Measurements from ENCODE around the gene ADAM22.
"Not testable (repeated sequence)": the region's sequence is repeated elsewhere in the genome, so short reads cannot be mapped to it uniquely, and the experiment has no call there.

Gene ADAM22

DNA sequence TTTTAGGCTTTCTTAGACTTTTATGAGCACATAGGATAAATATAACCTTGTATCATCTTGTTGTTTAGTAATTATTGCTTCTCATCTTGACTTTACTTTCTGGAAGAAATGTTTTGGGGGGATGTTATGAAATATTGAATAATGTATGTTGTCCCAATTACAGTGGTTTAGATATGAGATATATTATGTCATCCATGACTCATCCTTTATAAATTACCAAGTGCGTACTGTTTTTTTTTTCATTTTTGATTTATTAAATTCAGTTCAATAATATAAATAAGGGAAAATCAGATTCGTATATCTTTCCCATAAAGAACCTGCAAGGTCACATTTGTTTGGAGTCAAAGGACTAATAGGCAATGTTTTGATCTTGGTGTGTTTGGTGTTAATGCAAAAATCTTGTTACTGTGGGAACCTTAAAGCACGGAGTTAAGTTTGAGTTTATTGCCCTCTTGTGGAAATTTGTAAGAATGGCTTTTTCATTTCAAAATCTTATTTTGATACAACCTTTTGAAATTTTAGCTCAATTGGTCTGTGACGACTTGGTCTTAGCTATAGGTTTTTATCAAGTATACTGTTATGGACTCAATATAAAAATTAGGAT is 177.2 kb downstream of the ADAM22 start:
- no peak for DNase-seq

DNA sequence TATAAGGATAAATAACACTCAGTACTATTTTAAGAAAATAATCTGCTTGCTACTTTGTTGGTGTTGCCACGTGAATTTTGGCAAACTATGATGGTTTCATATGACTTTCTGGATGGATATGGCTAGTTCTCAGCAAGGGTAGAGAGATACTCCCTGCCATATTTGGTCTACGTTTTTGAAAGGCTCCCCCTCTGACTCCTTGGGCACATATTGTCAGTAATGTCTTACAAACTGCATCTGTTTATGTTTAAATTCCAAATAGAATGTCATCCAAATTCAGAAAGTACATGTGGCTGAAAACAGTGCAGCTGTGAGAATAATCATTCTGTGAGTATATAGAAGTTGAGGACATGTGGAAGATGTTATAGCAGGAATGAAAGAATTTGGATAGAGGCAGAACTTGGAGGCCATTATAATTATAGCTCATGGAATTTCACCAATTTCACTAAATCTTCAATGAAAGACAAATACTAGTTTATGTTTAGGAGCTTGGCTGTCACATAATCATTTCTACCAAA is 178.0 kb downstream of the ADAM22 start:
- DNase-seq: no peak

DNA sequence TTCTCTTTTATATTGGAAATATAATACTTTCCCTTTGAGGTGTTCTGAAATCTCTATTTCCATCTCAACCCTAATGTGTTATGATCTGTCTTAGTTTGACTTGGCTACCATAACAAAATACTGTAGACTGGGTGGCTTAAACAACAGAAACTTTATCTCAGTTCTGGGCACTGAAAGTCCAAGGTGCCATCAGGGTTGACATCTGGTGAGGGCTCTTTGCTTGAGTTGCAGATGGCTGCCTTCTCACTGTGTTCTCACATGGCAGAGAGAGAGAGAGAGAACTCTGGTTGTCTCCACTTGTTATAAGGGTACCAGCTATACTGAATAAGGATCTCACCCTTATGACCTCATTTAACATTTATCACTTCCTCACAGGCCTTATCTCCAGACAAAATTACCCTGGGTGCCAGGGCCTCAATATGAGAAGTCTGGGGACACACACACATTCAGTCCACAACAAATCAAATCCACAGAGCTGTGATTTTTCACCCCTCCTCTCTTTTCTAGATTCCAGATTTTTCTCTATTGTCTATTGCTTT is 181.3 kb downstream of the ADAM22 start:
- no peak for DNase-seq

DNA sequence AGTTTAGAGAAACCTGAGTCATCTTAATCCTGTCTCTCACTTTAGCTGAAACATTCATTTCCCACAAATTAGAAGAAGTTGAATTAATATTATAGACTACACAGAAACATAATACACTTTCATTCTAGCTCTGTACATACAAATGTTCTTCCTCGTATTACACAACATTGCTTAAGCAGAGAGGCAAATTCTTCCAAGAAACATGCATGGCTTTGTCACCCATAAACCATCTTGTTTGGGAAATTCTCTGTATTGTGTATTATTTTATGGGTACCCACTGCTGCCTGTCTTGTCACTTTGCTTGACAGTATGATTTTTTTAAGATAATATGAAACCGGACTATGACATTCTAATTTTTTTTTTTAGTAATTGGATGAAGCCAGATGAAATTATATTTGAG is 181.8 kb downstream of the ADAM22 start:
- no peak for DNase-seq

DNA sequence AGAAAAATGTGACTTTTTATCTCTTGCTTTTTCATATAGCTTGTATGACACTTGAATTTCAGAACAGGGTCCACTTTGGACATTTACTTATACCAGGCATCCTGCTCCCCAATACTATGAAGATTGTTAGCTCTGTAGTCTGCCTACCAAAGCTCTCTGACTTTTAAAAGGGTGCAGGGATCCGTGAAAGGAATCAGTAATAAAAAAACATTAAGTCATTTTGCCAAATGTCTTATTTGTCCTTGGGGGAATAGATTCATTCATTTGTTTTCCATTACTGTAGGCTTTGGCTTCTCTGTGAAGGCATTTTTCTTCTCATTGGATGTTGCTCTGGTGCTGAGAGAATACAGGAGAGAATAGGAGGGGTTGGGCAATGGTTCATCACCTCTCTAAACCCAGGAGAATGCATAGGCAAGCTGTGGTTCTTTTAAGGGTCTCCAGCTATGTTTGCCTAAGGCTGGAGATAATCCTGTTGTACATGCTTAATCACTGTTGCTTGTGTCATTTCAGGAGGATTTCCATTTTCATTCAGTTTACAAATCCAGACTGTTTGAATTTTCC is 182.3 kb downstream of the ADAM22 start:
- DNase-seq: no peak

DNA sequence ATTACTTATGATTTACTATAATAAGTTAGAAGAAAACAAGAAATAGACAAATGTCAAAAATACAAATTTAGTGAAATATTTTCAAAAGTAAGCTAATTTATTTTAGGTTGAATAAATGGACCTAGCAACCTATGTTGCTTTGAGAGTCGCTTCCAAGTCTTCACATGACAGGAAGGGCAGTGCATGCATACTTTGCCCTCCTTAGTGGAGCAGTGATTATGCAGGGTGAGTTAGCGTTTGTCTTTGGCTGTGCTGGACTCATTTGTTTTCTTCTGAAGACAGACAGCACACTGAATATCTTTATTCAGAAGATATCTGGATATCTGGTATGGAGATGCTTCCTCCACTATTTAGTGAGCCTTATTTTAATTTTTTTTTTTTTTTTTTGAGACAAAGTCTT is 183.3 kb downstream of the ADAM22 start:
- DNase-seq: no peak

DNA sequence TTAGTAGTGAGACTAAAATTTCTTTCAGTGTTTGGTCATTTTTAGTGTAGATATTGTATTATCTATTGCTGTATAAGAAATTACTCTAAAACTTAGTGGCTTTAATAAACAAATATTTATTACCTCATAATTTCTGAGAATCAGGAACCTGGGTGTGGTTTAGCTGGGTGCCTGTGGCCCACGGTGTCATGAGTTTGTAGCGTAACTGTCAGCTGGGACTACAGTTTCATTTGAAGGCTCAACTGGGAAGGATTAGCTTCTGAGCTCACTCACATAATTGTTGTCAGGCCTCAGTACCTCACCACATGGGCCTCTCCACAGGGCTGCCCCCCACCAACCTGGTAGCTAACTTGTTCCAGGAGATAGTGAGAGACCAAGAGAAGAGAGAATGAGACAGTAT is 187.3 kb downstream of the ADAM22 start:
- no peak for DNase-seq

DNA sequence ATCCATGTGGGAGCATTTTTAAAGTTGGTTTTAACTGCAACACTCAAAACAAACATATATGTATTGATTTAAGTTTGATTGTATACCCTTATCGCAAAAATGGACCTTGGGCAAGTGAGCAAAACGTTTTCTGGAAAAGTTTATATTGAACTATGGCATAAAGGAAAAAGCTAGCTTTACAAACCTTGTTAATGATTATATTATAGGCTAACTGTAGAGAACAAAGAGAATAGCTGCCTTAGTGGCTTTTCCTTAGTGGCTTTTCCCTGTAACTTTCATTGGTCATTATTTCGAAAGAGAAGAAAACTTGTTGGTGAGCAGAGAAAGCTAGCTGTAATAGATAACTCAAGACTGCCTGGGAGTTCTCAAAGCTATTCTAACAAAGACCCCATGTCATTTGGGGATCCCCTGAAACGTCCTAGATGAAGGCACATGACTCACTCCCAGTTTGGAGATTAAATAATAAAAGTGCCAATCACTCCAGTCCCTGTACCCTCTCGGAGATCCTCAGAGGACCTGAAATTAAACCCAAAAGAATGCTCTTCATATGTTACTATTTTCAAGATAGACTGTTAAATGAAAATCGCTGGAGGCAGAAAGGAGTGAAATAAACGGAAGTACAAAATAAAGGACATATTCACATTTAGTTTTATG is 193.7 kb downstream of the ADAM22 start:
- no peak for DNase-seq

DNA sequence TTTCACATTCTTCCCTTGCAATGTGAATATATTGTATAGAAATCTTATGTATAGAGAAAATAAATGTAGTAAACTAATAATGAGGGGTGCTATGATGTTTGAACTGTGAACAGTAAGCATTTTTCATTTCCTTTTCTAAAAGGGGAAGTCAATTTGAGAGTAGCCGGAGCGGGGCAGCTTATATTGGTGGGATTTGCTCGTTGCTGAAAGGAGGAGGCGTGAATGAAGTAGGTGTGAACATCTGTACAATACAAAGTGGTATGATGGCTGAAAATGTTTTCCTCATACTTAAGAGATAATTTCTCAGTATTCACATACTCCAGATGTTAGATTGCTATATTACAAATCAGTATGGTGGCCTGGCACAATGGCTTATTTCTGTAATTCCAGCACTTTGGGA is 198.7 kb downstream of the ADAM22 start:
- no peak for DNase-seq

DNA sequence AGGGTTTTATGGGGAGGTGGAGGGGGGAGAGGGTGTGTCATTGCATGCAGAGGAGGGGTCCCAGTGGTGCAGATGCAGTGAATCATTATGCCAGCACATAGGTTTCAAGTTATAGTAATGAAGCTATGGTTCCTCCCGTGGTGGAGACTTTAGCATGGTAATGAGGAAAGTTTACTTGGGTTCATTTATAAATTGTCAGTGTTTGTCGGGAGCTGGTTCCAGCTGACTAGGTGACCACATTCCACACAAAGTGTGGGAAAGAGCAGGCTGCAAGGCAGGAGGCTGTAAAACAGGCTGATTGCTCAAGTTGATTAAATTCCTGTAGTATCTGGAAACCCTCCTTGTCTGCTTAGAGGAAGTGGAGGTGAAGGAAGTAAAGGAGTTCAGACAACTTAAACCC is 206.9 kb downstream of the ADAM22 start:
- no peak for DNase-seq

DNA sequence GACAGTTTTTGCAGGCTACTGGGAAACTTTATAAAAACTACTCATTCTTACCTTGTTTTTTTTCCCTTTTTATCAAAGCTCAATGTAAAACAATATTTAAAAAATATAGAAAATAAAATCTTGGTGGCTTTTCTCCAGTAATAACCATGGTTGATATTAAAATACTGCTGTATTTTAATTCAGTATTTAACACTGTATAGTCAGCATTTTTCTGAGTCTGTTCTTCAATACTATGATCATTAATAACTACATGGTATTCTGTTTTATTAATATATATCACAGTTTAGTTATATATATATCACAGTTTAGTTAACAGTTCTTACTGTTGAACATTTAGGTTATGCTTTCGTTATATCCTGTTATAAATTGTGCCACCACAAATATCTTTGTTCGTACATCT is 207.4 kb downstream of the ADAM22 start:
- no peak for DNase-seq

DNA sequence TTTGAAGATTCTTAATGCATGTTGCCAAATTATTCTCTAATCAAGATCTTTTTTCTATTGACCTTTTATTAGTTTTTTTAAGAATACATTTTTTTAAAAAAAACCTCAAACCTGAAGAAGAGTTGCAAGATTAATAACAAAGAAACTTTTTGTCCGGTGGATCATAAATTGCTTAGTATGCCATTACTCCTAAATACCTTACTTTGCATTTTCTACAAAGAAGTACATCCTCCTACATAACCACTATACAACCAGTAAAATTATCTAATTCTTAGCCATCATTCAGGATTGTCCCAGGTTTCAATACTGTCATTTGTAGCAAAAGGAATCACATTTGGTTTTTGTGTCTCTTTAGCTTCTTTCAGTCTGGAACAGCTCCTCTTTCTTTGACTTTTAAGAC is 207.9 kb downstream of the ADAM22 start:
- no peak for DNase-seq

DNA sequence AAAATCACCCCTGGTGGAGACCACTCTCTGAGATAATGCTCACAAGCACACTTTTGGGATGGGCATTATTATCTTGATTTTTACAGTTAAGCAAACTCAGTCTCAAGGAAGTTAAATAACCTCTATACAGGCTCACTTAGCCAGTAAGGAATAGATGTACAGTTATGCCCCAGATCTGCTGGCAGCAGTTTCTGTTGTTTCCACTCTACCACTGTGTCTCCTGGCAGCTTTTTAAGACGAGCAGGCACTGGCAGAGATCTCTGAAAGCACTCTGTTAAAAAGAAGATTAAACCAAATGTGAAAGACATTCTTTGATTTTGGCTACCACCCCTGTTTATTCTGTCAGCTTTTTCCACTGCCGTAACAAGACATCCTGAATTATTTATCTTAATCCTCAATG is 212.6 kb downstream of the ADAM22 start:
- DNase-seq: no peak

DNA sequence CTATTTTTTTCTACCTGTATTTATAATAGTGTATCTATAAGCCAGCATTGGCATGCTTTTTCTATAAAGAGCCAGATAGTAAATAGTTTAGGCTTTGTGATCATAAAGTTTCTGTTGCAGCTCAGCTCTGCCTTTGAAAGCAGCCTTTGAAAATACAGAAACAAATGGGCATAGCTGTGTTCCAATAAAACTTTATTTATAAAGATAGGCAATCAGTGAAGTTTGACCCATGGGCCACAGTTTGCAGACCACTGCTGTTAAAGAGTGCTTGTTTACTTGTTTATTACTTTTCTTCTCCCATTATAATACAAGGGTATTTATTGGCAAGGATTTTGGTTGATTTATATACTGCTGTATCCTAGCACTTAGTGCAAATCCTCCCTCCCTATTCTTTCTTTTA is 213.3 kb downstream of the ADAM22 start:
- no peak for DNase-seq

DNA sequence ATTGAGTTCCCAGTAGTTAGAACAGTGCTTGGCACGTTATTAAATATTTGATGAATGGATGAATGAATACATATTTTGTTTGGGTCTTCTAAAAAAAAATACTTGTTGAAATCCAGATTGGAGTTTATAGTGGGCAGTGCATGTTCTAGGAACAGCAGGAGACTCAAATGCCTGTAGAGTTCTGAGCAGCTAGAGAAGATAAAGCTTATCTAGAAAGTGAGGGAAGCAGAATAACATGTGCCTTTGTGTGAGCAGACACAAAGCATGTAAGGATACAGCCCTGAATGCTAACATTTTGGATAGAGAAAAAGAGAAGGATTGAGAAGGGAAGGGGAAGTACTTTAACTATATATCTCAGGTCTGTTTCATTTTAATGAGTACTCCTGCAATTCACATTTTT is 213.9 kb downstream of the ADAM22 start:
- DNase-seq: no peak

DNA sequence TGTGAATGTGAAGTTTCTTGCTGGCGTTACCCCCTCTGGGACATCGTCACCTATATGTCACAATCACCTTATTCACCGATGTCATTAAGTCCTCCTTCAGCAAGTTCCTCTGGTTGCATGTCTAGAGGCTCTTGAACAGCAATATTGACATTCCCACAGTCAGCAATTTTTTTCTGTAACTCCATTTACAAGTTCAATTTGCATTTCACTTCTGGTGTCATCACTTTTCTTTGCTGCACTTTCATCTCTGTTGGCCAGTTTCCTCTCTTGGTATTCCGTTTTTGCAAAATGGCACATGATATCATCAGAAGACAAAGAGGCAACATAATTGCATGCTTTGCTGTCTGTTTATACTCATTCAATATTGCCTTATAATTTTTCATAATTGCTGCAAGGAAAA is 216.0 kb downstream of the ADAM22 start:
- no peak for DNase-seq

DNA sequence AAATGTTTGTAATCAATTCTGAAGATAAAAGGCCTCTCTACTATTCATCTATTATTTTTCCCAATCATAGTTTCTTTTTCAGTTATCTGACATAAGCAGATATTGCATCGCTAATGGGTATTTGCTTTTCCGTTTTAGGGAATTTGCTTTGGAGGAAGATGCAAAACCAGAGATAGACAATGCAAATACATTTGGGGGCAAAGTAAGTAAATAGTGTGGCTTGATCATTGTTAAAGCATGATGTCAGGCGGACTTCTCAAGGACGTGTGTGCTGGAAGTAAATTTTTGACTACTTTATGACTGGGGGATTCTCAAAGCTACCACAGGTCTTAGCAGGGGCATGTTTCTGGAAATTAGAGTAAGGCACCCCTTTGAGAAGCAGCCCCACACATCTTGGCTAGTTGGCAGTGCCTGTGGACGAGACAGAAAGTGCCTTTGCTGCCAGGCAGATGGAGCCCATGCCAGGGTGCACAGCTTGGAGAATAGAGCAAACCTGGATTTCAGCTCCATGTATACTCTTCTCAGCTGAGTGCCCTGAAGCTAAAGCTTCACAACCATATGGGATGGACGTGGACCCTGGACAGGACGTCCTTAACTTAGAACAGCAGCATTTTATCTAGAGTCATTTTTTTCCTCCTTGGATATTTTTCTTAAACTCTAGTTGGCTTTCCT is 217.2 kb downstream of the ADAM22 start:
- DNase-seq: no peak

DNA sequence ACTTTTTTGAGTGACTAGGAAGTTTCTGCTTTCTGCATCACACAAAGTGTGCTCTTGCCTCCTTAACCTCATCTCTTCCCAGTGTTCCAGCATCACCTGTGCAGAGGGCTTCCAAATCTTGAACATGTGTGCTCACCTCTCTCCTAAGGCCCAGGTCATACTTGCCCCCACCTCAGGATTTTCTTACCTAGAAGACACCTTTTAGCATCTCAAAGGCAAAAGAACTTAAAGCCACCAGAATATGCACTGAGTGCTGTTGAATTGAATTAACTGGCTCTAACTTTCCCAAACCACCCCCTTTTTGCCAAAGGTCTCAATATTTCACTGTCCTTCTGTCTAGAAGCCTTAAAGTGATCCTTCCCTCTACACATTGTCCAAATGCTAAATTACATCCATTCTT is 219.3 kb downstream of the ADAM22 start:
- DNase-seq: no peak

DNA sequence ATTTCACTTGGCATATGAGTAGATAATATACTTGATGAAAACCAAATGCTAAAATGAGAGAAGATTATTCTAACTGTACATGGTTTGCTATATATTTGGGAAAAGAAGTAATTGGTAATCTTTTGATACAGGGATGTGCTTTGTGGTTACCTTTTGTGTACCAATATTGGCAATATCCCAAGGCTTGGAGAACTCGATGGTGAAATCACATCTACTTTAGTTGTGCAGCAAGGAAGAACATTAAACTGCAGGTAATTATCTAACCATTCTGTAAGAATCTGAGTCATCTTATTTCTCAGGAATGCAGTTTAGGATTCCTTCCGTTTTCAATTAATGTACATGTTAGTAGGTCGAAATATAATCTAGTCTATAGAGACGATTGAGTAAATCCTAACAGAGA is 221.7 kb downstream of the ADAM22 start:
- no peak for DNase-seq

DNA sequence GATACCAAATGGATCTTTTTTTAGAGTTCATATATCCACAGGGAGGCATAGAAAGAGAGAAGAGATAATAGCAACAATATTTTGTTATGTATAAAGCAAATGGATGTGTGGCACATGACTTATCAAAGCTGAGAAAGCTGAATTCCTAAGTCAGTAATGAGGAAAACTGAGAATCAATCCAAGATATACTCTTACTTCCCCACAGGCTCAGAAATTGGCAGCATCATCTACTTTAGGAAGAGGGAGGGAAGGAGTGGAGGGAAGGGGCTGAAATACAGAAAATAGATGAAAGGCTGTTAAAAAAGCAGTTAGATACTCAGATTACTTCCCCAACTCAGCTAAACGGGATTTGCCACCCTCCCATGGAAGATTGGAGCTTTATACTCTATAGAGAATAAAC is 222.3 kb downstream of the ADAM22 start:
- DNase-seq: no peak

DNA sequence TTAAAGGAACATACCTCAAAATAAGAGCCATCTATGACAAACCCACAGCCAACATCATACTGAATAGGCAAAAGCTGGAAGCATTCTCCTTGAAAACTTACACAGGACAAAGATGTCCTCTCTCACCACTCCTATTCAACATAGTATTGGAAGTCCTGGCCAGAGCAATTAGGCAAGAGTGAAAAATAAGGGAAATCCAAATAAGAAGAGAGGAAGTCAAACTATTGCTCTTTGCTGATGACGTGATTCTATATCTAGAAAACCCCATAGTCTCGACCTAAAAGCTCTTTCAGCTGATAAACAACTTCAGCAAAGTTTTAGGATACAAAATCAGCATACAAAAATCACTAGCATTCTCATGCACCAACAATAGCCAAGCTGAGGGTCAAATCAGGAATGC is 225.7 kb downstream of the ADAM22 start:
- DNase-seq: not testable (repeated sequence)

DNA sequence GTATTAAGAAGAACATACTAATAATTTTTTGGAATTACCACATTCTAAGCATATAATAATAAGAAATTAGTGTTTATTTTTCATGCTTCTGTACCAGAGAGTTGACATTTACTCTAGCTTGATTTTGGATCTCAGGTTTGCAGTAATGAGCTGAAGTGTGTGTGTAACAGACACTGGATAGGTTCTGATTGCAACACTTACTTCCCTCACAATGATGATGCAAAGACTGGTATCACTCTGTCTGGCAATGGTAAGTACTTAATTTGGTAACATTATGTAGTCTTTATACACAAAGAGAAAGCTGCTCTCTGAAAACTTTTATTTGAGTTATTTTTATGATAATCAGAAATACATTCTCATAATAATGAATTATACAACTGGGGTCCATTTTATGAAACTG is 231.6 kb downstream of the ADAM22 start:
- no peak for DNase-seq

DNA sequence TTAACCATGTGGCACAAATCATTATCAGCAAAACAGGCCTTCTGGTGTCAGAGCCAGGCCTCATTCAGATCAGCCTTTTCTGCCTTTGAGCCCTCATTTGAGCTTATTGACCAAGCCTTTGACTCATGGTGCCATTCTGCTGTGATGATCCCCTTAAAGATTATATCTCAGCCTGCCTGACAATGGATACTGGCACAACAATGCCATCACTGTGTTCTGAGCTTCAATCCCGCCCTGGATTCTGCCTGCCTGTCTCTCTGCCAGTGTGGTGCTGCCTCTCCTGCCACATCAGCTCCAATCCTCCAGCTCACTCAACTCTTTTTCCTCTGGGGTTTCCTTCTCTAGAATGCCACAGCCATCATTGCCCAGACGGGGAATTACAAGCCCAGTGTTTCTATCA is 233.2 kb downstream of the ADAM22 start:
- DNase-seq: no peak

DNA sequence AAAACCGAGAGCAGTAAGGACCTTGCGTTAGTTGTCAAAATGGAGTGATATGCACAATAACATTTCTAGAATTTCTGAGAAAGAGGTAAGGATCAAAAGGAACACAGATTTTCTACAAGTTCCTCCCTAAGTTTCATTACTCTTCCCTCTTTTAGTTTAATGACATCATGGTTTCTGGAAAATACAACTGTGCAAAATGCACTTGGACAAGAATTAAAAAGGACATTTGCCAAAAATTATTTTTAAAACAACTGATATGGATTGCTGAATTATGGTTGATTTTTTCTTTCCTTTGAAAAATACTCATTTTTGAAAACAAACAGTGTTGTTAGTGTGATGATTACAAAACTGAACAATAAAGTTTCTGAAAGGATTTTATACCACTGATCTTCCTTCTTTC is 233.7 kb downstream of the ADAM22 start:
- no peak for DNase-seq

Measured in GDM1 (cell line).